GM12891 (cell line): ENCODE measurements around the gene CLN5.

Experiments
- PAX5 ChIP-seq: IDR thresholded peaks from 2 replicates; pipeline ENCODE4 v1.6.1; 2011; ENCODE audit warnings: low read length, moderate library complexity, mild to moderate bottlenecking; ENCODE audit not compliant: insufficient read depth, severe bottlenecking
- POLR2A ChIP-seq: IDR thresholded peaks from 2 replicates; pipeline ENCODE4 v1.6.1; 2011; ENCODE audit warnings: low read depth, low read length, control low read depth
- POLR2AphosphoS5 ChIP-seq: IDR thresholded peaks from 2 replicates; pipeline ENCODE4 v1.6.1; 2011; ENCODE audit warnings: low read depth, low read length, control low read depth
- TAF1 ChIP-seq: IDR thresholded peaks from 2 replicates; pipeline ENCODE4 v1.6.1; 2011; ENCODE audit warnings: low read depth, low read length, control low read depth

GRCh38 chr13:76943646-76944045, 48.2 kb upstream of the CLN5 start:
- no peak for TF ChIP-seq POLR2AphosphoS5
- no peak for TF ChIP-seq TAF1
- no peak for TF ChIP-seq POLR2A
- TF ChIP-seq PAX5, result no peak
